Stimulated activated CD8-positive, alpha-beta memory T cell treated with anti-CD3 and anti-CD28 coated beads, Interleukin-12 subunit alpha, Interleukin-12 subunit beta, amount 100 ng/mL, for 24 hours (primary cell): ENCODE data around the gene CER1.

Experiments
- DNase-seq: peaks from one replicate; pipeline ENCODE4 v3.0.0-alpha.2; 2020; ENCODE audit errors: extremely low read depth

The CER1 gene, protein sequence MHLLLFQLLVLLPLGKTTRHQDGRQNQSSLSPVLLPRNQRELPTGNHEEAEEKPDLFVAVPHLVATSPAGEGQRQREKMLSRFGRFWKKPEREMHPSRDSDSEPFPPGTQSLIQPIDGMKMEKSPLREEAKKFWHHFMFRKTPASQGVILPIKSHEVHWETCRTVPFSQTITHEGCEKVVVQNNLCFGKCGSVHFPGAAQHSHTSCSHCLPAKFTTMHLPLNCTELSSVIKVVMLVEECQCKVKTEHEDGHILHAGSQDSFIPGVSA

GRCh38 chr9:14722391-14723035 is at the start of gene CER1:
TSS of gene CER1 (minus strand) at chr9:14722733. CDS start at chr9:14722672, 61 bp downstream.
- DNase-seq = no peak

DNA sequence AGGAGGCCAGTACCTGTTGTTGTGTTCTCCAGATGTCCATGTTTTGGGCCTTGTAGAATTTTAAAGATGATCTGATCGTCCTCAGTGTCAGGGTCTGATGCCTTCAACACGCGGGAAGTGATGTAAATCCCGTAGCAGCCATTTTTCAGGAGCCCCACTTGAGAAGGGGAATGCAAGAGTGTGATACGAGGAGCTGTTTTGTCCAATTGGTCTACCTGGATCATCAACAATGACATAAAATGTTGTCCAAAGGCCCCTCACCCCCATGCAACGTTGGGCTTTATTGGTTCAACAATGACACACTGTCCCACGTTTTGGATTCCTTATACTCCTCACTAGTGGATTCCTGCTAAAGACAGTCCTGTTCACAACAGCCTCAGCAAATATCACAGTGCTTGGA is 48.1 kb upstream of the CER1 start:
- DNase-seq = no peak

- DNase-seq = no peak
Measured at GRCh38 chr9:14769230-14769571, 46.7 kb upstream of the CER1 start.

DNA sequence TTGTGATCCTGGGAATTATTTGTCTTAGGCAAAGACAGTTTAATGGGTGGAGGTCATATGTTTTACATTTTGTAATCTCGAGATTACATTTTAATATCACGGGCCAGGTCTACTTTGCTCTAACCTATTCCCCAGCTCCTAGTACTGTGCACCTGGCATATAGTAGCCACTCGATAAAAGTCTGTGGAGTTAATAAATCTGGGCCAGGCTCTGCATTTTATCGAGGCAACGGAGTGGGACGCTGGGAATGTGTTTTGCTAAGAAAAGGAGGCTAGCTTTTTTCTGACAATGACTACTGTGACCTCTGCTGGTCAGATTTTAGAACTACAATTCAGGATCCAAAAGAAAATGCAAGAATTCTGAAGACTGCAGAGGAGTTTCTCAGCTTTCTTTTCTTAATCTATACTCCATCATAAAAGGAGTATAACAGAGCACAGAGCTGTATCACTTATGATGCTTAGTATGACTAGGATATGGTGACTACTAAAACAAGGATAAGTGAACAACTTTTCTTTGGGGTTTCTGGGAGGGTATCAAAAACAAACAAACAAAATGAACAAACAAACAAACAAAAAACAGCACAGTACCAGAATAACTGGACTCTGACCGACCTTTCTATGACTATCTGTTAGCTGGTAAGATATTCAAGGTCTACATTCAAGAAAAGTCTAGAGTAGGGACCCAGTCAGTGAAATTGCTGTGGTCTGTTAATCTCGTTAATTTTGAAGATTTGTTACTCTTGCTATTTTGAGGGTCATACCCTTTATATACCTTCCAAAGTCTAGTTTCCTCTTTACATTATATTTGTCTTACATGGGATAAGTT is 46.1 kb upstream of the CER1 start:
- DNase-seq = no peak

GRCh38 chr9:14766299-14766698 is 43.8 kb upstream of the CER1 start:
- DNase-seq = no peak

- no peak for DNase-seq
Measured at GRCh38 chr9:14761584-14761983, 39.1 kb upstream of the CER1 start.

- no peak for DNase-seq
Measured at GRCh38 chr9:14760060-14760459, 37.5 kb upstream of the CER1 start.

DNA sequence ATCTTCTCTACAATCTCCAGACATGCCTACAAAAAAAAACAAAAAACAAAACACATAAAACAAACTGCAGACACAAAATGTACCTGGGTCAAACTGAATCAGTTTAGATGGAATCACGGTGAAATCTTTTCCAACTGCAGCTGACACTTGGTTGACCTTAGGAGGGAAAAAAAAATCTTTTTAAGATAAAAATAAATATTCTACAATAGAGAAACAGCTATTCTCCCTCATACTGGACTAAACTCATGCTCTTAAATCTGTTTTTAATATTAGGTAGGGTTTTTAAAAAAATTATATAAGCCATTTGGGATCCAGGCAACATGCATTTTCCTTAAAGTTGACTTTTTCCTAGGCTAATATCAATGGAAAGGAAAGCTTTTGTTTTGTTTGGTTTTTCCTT is 33.8 kb upstream of the CER1 start:
- DNase-seq = no peak

GRCh38 chr9:14752871-14753270 is 30.3 kb upstream of the CER1 start:
- no peak for DNase-seq

- DNase-seq = no peak
Measured at GRCh38 chr9:14752271-14752670, 29.7 kb upstream of the CER1 start.

DNA sequence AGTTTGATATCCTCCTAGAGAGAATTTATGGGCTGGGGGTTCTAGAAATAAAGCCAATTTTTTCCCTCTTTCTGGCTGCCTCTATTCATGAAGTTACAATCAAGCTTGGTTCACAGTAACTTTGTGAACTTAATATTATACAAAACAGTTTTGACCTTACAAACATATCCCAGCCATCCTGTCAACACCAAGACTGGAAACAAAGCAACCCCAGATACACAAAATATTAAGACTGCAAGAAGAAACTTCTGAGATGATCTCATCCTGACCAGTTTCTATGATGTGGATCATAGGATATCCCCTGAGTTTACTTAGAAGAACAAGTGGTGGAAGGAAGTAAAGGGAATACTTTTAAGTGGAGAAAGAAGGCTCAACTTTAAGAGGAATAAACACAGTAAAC is 28.3 kb upstream of the CER1 start:
- DNase-seq = no peak

DNA sequence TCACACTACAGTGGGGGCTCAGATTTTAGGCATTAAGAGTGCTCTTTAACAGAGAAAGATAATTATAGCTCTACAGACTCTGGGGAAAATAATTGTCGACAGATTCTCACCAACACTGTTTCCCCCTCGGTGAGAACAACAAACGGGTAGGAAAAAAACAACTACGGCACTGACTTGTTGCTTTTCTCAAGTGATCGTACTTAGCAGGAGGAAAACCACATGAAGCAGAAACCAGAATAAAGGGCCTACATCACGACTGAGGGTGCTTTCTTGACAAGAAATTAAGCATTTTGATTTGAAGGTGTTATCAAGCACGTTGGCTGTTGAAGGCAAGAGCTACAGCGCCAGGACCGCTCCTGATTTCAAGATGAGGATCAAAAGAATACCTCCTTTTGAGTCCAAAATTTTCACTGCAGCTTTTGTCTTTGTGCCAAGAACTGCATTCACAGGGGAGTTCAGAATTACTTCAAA is 27.2 kb upstream of the CER1 start:
- DNase-seq = no peak

- no peak for DNase-seq
Measured at GRCh38 chr9:14748373-14748772, 25.8 kb upstream of the CER1 start.

- no peak for DNase-seq
Measured at GRCh38 chr9:14747111-14747510, 24.6 kb upstream of the CER1 start.

GRCh38 chr9:14746626-14747025 is 24.1 kb upstream of the CER1 start:
- no peak for DNase-seq

- no peak for DNase-seq
Measured at GRCh38 chr9:14744768-14745167, 22.2 kb upstream of the CER1 start.

GRCh38 chr9:14741369-14741768 is 18.8 kb upstream of the CER1 start:
- no peak for DNase-seq

- DNase-seq = no peak
Measured at GRCh38 chr9:14733133-14733532, 10.6 kb upstream of the CER1 start.

- DNase-seq = no peak
Measured at GRCh38 chr9:14731294-14731981, 8.9 kb upstream of the CER1 start.

DNA sequence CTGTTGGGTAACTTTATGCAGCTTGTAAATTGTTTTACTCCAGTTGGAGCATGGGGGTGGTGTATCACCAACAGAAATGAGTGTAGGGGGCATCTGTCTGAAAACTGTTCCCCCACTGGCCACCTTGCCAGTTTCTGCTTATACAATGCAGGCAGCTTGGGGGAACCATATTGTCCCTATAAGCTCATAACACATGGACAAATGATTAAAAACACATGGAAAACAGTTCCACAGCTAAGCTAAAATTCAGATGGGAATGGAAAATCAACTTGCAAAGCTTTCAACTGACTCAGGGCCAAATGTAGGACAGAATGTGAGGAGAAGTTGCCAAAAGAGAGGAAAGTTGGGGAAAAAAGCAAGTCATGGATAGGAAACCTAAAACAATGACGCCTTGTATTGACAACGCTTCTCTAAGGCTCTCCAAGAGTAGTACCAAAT is 7.9 kb upstream of the CER1 start:
- DNase-seq = no peak

DNA sequence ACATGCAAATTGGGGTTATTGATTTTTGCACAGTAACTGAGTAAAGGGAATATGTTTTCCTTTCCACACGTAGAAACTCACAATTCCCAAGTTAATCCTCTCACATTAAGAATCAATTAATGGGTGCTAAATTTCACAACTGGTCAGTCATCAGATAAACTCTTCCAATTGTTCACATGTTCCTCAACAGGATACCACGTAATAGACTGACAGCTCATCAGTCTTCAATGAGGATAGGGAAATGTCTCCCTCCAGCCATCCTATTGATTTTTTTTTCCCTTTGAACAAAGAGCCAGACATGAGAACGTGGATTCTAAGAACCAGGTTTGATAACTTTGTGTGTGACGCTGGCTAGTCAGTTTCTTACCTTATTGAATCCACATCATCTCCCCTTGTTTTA is 768 bp upstream of the CER1 start:
- DNase-seq = no peak

DNA sequence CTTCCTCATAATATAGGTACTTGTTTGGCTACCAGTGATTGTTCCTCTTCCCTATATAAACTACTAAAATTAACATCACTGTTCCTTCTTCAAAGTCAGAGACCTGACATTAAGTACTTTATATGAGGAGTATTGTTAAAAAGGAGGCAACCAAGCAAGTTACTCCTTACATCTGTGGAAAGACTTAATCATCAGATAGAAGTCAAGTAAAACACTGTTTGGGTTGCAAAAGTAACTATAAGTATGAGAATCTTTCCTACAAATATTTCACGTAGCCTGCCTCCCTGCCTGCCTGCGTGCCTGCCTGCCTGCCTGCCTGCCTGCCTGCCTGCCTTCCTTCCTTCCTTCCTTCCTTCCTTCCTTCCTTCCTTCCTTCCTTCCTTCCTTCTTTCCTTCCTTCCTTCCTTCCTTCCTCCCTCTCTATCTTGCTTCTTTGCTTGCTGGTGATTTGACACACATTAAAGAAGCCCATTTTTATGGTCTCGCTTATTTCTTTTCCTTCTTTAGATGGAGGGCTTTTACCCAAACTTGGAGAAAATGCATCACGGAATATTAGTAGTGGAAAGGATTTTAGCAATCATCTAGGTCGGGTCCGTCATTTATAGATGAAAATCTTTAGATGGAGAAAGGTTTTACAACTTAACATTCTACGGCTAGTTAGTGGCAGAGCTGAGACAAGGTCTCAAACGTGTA is 3.2 kb downstream of the CER1 start:
- no peak for DNase-seq
